ENCODE results near the gene LY6G6C. TPM values are rescaled to one million over a fixed set of nuclear protein-coding genes. Genes with fewer than 3 reads are reported as not detected.

Gene LY6G6C
- total RNA-seq, 1 donor from 2014 or later: not detected

DNA sequence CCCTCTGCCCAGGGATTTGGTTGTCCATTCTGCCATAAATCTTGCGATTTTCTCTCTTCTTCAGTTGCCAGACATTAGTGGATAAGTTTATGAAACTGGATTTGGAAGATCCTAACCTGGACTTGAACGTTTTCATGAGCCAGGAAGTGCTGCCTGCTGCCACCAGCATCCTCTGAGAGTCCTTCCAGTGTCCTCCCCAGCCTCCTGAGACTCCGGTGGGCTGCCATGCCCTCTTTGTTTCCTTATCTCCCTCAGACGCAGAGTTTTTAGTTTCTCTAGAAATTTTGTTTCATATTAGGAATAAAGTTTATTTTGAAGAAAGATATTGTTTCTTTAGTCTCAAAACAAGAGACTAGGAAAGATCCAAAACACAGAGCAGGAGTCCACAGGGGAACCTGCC, 40.8 kb upstream of the LY6G6C start, which contains the start of gene SAPCD1:
SAPCD1 (plus strand) TSS at position 301 of the 400 bp plus-strand sequence. CDS start 399 bp downstream, outside the sequence.
- no peak for DNase-seq
- no peak for ATAC-seq
- no peak within 1 kb of the TSS for H3K4me3 ChIP-seq
- intact Hi-C loops (cut with DNase I): no loop called here
- no peaks in the 10 kb centered on the region for H3K27me3 ChIP-seq
- no peaks in the 10 kb centered on the region for H3K9me3 ChIP-seq
- no peak within 1 kb of the TSS for H3K27ac ChIP-seq
- TF ChIP-seq, protein P1, sequence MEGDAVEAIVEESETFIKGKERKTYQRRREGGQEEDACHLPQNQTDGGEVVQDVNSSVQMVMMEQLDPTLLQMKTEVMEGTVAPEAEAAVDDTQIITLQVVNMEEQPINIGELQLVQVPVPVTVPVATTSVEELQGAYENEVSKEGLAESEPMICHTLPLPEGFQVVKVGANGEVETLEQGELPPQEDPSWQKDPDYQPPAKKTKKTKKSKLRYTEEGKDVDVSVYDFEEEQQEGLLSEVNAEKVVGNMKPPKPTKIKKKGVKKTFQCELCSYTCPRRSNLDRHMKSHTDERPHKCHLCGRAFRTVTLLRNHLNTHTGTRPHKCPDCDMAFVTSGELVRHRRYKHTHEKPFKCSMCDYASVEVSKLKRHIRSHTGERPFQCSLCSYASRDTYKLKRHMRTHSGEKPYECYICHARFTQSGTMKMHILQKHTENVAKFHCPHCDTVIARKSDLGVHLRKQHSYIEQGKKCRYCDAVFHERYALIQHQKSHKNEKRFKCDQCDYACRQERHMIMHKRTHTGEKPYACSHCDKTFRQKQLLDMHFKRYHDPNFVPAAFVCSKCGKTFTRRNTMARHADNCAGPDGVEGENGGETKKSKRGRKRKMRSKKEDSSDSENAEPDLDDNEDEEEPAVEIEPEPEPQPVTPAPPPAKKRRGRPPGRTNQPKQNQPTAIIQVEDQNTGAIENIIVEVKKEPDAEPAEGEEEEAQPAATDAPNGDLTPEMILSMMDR (IDR thresholded peaks at IDR 0.05): no peak
- no peaks in the 10 kb centered on the region for H3K4me1 ChIP-seq
- no peaks in the 10 kb centered on the region for H3K36me3 ChIP-seq

DNA sequence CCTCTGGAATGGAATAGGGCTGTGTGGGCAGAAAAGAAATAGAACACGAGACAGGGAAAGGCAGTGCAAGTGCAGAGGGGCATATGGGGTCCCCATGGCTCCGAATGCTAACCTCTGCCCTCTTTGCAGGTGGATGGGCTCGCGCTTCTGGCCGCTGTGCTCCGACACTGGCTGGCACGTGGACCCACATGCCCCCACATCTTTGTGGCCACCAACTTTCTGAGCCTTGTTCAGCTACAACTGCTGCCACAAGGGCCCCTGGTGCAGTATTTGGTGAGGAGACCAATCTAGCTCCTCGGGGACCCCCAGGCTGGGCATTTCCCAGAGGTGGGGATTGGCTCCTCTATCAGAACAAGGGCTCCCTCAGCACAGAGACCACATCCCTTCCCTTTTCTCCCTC, 39.8 kb upstream of the LY6G6C start:
- TF ChIP-seq, protein P1 (IDR thresholded peaks at IDR 0.05): no peak
- Histone ChIP-seq H3K36me3 (no peaks in the 10 kb centered on the region), H3K9me3 (no peaks in the 10 kb centered on the region), H3K27ac (no peak overlapping the region), H3K4me1 (no peaks in the 10 kb centered on the region), H3K4me3 (no peak overlapping the region), H3K27me3 (no peaks in the 10 kb centered on the region)
- intact Hi-C loops (cut with DNase I): no loop called here
- no peak for ATAC-seq
- no peak for DNase-seq

DNA sequence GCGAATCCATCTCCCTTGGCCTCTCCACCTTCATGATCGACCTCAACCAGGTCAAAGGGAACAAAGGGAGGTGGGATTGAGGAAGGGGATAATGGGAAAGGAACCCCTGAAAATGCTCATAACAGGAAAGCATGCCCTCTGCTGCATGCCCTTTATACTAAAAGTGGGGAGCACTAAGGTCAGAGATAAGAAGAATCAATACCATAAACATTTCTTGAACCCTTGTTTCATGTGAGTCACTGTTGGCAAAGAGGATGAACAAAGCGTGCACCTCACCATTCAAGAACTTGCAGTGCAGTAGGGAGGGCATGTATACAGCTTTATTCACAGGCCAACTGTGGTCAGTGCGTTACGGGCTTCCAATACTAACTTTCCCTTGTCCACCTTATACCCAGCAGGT, 39.2 kb upstream of the LY6G6C start:
- Histone ChIP-seq H3K36me3 (no peaks in the 10 kb centered on the region), H3K4me1 (no peaks in the 10 kb centered on the region), H3K27ac (no peak overlapping the region), H3K27me3 (no peaks in the 10 kb centered on the region), H3K9me3 (no peaks in the 10 kb centered on the region), H3K4me3 (no peak overlapping the region)
- intact Hi-C loops (cut with DNase I): no loop called here
- DNase-seq: no peak
- TF ChIP-seq, protein P1 (IDR thresholded peaks at IDR 0.05): no peak
- no peak for ATAC-seq

DNA sequence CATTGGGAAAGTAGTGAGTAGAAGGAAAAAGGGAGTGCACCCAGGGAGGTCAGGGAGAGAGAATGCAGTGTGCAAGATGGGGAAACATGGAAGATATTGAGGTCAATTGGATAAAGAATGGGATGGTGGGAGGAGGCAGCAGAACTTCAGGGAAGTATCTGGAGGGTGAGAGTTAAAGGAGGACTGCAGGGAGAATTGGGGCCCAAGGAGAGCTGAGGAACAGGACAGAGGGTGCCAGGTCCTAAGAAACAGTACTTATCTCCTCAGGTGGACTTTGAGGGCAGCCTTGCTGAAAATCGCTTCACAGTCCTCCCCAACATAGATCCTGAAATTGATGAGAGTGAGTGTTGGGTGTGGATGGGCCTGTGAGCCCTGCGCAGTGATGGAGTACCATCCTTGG, 36.7 kb upstream of the LY6G6C start:
- Histone ChIP-seq H3K27me3 (no peaks in the 10 kb centered on the region), H3K4me3 (no peak overlapping the region), H3K27ac (no peak overlapping the region), H3K4me1 (no peaks in the 10 kb centered on the region), H3K36me3 (no peaks in the 10 kb centered on the region), H3K9me3 (no peaks in the 10 kb centered on the region)
- TF ChIP-seq, protein P1 (IDR thresholded peaks at IDR 0.05): no peak
- intact Hi-C loops (cut with DNase I): no loop called here
- ATAC-seq (no peak), DNase-seq (no peak)

DNA sequence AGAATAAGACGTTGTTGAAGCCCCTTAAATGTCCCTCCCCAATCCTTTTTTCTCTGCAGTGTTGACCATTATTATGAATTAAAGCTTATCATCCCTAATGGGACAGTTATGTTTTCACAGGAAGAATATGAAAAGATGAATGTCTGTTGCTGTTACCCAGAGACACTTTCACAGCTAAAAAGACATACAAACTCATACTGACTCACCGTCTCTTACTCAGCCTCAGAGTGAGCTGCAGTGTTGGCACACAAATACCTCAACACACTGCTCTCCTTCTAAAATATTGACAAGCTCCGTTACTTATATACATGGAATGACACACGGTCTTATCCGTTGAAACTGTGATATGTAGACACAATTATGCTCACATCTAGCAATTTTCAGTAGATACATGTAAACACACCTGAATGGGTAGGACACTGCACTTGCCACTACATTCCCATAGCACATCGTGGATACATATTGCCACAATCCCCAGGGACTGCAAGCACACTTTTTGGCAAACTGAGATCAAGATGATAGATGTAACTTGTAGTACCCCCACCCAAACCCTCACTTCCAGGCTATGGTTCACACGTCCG, 31.3 kb upstream of the LY6G6C start:
- intact Hi-C loops (cut with DNase I): no loop called here
- Histone ChIP-seq H3K4me1 (no peaks in the 10 kb centered on the region), H3K36me3 (no peaks in the 10 kb centered on the region), H3K27ac (no peak overlapping the region), H3K9me3 (no peaks in the 10 kb centered on the region), H3K27me3 (no peaks in the 10 kb centered on the region), H3K4me3 (no peak overlapping the region)
- TF ChIP-seq, protein P1 (IDR thresholded peaks at IDR 0.05): no peak
- DNase-seq (no peak), ATAC-seq (no peak)
